Measurements from ENCODE around the gene TNXB. TPM values are rescaled to one million over a fixed set of nuclear protein-coding genes. Genes with fewer than 3 reads are reported as not detected.

Gene TNXB
- total and polyA plus RNA-seq, 9 of the 15 experiments (the other 6 are each of a cell fraction or from before 2014, with no cell fraction given): 0.14 to 28.1 (median 12.4) TPM

DNA sequence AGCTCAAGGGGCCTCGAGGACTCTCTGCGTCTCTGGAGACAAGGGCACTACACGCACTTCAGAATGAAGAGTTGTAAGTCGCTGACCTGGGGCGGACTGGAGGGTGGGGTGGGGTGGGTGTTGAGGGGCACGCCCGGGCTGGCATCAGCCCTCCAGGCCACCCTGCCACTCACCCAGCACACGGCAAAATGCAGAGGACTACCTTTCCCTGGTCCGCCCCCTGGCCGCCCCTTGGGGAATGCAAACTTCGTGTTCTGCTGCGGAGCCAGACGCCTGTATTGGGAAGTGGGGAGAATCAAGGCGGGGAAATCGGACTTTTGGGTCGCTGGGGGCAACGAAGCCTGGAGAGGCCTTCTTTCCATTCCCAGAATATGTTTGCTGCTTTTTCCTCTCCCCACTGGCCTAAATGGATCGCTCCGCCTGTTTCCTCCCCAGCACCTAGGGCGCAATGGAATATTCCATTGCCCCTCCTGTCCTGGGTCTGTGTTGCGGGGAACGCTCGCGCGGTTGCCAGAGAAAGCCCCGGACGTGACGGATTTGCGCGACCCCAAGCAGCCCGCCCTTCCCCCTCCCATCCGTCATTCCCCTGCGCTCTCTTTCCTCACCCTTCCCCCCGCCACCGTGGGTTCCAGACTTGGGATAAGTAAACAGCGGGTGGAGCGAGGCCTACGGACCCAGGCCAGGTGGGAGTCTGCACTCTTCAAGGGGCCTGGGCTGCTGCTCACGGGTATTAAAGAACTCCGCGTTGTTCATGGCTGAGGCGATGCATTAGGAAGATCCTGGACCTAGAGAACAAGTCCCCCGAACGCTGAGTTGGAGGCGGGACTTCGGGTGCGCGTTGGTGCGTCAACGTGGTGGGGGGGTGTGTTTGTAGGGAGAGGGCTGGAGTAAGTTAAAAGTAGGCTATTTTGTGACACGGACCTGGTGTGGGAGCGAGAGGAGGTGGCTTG is 44.7 kb upstream of the TNXB start, which contains the start of gene PPT2 (continued):
- TF ChIP-seq ZBTB40 (IDR thresholded peaks at IDR 0.05) (peak; percentile 86), ZBTB40 (CRISPR knock-in tag; IDR thresholded peaks at IDR 0.05) (no peak), ZNF584 (CRISPR knock-in tag; IDR thresholded peaks at IDR 0.05; ENCODE audit: low read depth) (no peak), TSC22D4 (tag; IDR thresholded peaks at IDR 0.05) (no peak), ETV6 (IDR thresholded peaks at IDR 0.05; ENCODE audit: borderline replicate concordance in 1 of 2, low read depth in 2 of 2, low read length in 1 of 2) (peak in 1 of 2 experiments; percentile 49; a peak in 1 of 4 replicates), ETV6 (CRISPR knock-in tag; IDR thresholded peaks at IDR 0.05; ENCODE audit: borderline replicate concordance) (no peak), POU5F1 (IDR thresholded peaks at IDR 0.05; ENCODE audit: borderline replicate concordance, low read depth, low read length, partially characterized antibody) (no peak), ZNF507 (tag; conservative IDR thresholded peaks at IDR 0.05) (no peak), SMC3 (conservative IDR thresholded peaks at IDR 0.05; ENCODE audit: insufficient read depth, low read depth, low read length) (peak; percentile 11; the same call in 1 of the 2 replicates), PRMT5 (CRISPR knock-in tag; IDR thresholded peaks at IDR 0.05) (no peak), SRSF1 (IDR thresholded peaks at IDR 0.05; ENCODE audit: low read depth, low read length) (no peak), YBX1 (IDR thresholded peaks at IDR 0.05) (no peak), SIN3B (IDR thresholded peaks at IDR 0.05; ENCODE audit: low read depth) (peak; percentile 60; the same call in 1 of the 2 replicates), POLR2AphosphoS5 (IDR thresholded peaks at IDR 0.05; ENCODE audit: control insufficient read depth, insufficient read depth, low read depth, low read length) (peak; percentile 57), SP2 (IDR thresholded peaks at IDR 0.05; ENCODE audit: extremely low read depth, low read depth, low read length, poor library complexity, severe bottlenecking) (no peak), CBX1 (IDR thresholded peaks at IDR 0.05; ENCODE audit: low read depth) (no peak)
- TF ChIP-seq, protein P1, sequence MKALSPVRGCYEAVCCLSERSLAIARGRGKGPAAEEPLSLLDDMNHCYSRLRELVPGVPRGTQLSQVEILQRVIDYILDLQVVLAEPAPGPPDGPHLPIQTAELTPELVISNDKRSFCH (CRISPR knock-in tag; IDR thresholded peaks at IDR 0.05): no peak
- TF ChIP-seq, protein P1 (tag; IDR thresholded peaks at IDR 0.05): peak; percentile 38

Data from K562 (cell line).